ENCODE data around the gene SLC22A5.
"Not testable (repeated sequence)": the region's sequence is repeated elsewhere in the genome, so short reads cannot be mapped to it uniquely, and the experiment has no call there.

SLC22A5 gene

GRCh38 chr5:132414634-132415378 is 45.3 kb downstream of the SLC22A5 start:
- H3K36me3 ChIP-seq (ENCODE audit: control insufficient read depth in 1 of 2, insufficient read depth in 2 of 2, low read depth in 1 of 2, low read length in 2 of 2) = no peaks in the 10 kb centered on the region
- H3K4ac ChIP-seq (ENCODE audit: low read depth in 1 of 2, low read length in 2 of 2) = no peak overlapping the region
- H2BK12ac ChIP-seq (ENCODE audit: low read length in 2 of 2) = no peak overlapping the region
- DNase-seq = peak; percentile 62
- H3K4me1 ChIP-seq (ENCODE audit: control insufficient read depth, insufficient read depth, low read depth, low read length) = peaks cover 20% of the 10 kb centered on the region
- H4K8ac ChIP-seq (ENCODE audit: low read length) = no peak overlapping the region
- peak overlapping the region; percentile 9 for H2BK5ac ChIP-seq (ENCODE audit: low read depth, low read length, poor library complexity, severe bottlenecking)
- H3K27ac ChIP-seq (ENCODE audit: low read length, poor library complexity, severe bottlenecking) = peak overlapping the region; percentile 87
- no peak overlapping the region for H3K4me2 ChIP-seq (ENCODE audit: low read length, poor library complexity, severe bottlenecking)
- no peak overlapping the region for H2BK120ac ChIP-seq (ENCODE audit: low read depth, low read length)
- H2AK5ac ChIP-seq (ENCODE audit: low read length, severe bottlenecking) = no peak overlapping the region
- H2AFZ ChIP-seq (ENCODE audit: low read depth, low read length) = no peak overlapping the region
- peak overlapping the region in 1 of 2 experiments; percentile 54 for H3K4me3 ChIP-seq (ENCODE audit: insufficient read depth in 1 of 2, low read depth in 1 of 2, low read length in 2 of 2)
- H3K18ac ChIP-seq (ENCODE audit: low read depth in 1 of 2, low read length in 2 of 2) = no peak overlapping the region
- no peaks in the 10 kb centered on the region for H3K27me3 ChIP-seq (ENCODE audit: control insufficient read depth in 1 of 2, insufficient read depth in 1 of 2, low read length in 2 of 2)
- no peak overlapping the region for H4K91ac ChIP-seq (ENCODE audit: low read length)
- H3K14ac ChIP-seq (ENCODE audit: low read length in 2 of 2) = no peak overlapping the region
- peak overlapping the region; percentile 96 for H3K9ac ChIP-seq (ENCODE audit: low read length)
- no peaks in the 10 kb centered on the region for H3K9me3 ChIP-seq (ENCODE audit: control insufficient read depth, low read length)
- peaks cover 7% of the 10 kb centered on the region for H3K79me1 ChIP-seq (replicated peaks; ENCODE audit: low read length, poor library complexity, severe bottlenecking)
- H3K23ac ChIP-seq (ENCODE audit: low read length in 2 of 2) = no peak overlapping the region
- no peak overlapping the region for H2BK15ac ChIP-seq (ENCODE audit: low read depth, poor library complexity, severe bottlenecking)
- WGBS = 58% methylated on average over 2 of the region's 5 CpGs

- H3K14ac ChIP-seq (ENCODE audit: low read length in 2 of 2); H3K79me1 ChIP-seq (replicated peaks; ENCODE audit: low read length, poor library complexity, severe bottlenecking); H3K27me3 ChIP-seq (ENCODE audit: control insufficient read depth in 1 of 2, insufficient read depth in 1 of 2, low read length in 2 of 2); H2AFZ ChIP-seq (ENCODE audit: low read depth, low read length); H4K8ac ChIP-seq (ENCODE audit: low read length); H2BK120ac ChIP-seq (ENCODE audit: low read depth, low read length); H3K4me2 ChIP-seq (ENCODE audit: low read length, poor library complexity, severe bottlenecking); H3K36me3 ChIP-seq (ENCODE audit: control insufficient read depth in 1 of 2, insufficient read depth in 2 of 2, low read depth in 1 of 2, low read length in 2 of 2); H4K91ac ChIP-seq (ENCODE audit: low read length); H2BK5ac ChIP-seq (ENCODE audit: low read depth, low read length, poor library complexity, severe bottlenecking); H3K18ac ChIP-seq (ENCODE audit: low read depth in 1 of 2, low read length in 2 of 2); H3K23ac ChIP-seq (ENCODE audit: low read length in 2 of 2); H3K27ac ChIP-seq (ENCODE audit: low read length, poor library complexity, severe bottlenecking); DNase-seq; H2BK12ac ChIP-seq (ENCODE audit: low read length in 2 of 2); H2BK15ac ChIP-seq (ENCODE audit: low read depth, poor library complexity, severe bottlenecking); H3K9me3 ChIP-seq (ENCODE audit: control insufficient read depth, low read length); H3K4ac ChIP-seq (ENCODE audit: low read depth in 1 of 2, low read length in 2 of 2): not testable (repeated sequence)
- H3K4me1 ChIP-seq (ENCODE audit: control insufficient read depth, insufficient read depth, low read depth, low read length) = peaks cover 20% of the 10 kb centered on the region
- peak overlapping the region; percentile 87 for H2AK5ac ChIP-seq (ENCODE audit: low read length, severe bottlenecking)
- 91% methylated on average over 7 of the region's 7 CpGs for WGBS
- peak overlapping the region; percentile 96 for H3K9ac ChIP-seq (ENCODE audit: low read length)
- peak overlapping the region in 1 of 2 experiments; percentile 54 for H3K4me3 ChIP-seq (ENCODE audit: insufficient read depth in 1 of 2, low read depth in 1 of 2, low read length in 2 of 2)
These were observed 46.0 kb downstream of the SLC22A5 start for GRCh38 chr5:132415516-132415915.

GRCh38 chr5:132416306-132417009 is 46.9 kb downstream of the SLC22A5 start:
- Histone ChIP-seq H2BK15ac (ENCODE audit: low read depth, poor library complexity, severe bottlenecking) (no peak overlapping the region), H3K36me3 (ENCODE audit: control insufficient read depth in 1 of 2, insufficient read depth in 2 of 2, low read depth in 1 of 2, low read length in 2 of 2) (peaks cover 0 to 13% of the 10 kb centered on the region in 2 experiments), H3K27ac (ENCODE audit: low read length, poor library complexity, severe bottlenecking) (no peak overlapping the region), H3K23ac (ENCODE audit: low read length in 2 of 2) (no peak overlapping the region), H4K8ac (ENCODE audit: low read length) (no peak overlapping the region), H2BK5ac (ENCODE audit: low read depth, low read length, poor library complexity, severe bottlenecking) (no peak overlapping the region), H3K4me1 (ENCODE audit: control insufficient read depth, insufficient read depth, low read depth, low read length) (peaks cover 18% of the 10 kb centered on the region), H3K18ac (ENCODE audit: low read depth in 1 of 2, low read length in 2 of 2) (no peak overlapping the region), H4K91ac (ENCODE audit: low read length) (no peak overlapping the region), H2AK5ac (ENCODE audit: low read length, severe bottlenecking) (no peak overlapping the region), H2BK120ac (ENCODE audit: low read depth, low read length) (no peak overlapping the region), H3K27me3 (ENCODE audit: control insufficient read depth in 1 of 2, insufficient read depth in 1 of 2, low read length in 2 of 2) (no peaks in the 10 kb centered on the region), H3K4me3 (ENCODE audit: insufficient read depth in 1 of 2, low read depth in 1 of 2, low read length in 2 of 2) (no peak overlapping the region), H2BK12ac (ENCODE audit: low read length in 2 of 2) (no peak overlapping the region), H3K4ac (ENCODE audit: low read depth in 1 of 2, low read length in 2 of 2) (no peak overlapping the region), H3K14ac (ENCODE audit: low read length in 2 of 2) (no peak overlapping the region), H3K9me3 (ENCODE audit: control insufficient read depth, low read length) (no peaks in the 10 kb centered on the region), H2AFZ (ENCODE audit: low read depth, low read length) (no peak overlapping the region), H3K79me1 (replicated peaks; ENCODE audit: low read length, poor library complexity, severe bottlenecking) (peaks cover 5% of the 10 kb centered on the region), H3K4me2 (ENCODE audit: low read length, poor library complexity, severe bottlenecking) (no peak overlapping the region), H3K9ac (ENCODE audit: low read length) (peak overlapping the region; percentile 52)
- no peak for DNase-seq
- WGBS = 98% methylated on average over 5 of the region's 6 CpGs

DNA sequence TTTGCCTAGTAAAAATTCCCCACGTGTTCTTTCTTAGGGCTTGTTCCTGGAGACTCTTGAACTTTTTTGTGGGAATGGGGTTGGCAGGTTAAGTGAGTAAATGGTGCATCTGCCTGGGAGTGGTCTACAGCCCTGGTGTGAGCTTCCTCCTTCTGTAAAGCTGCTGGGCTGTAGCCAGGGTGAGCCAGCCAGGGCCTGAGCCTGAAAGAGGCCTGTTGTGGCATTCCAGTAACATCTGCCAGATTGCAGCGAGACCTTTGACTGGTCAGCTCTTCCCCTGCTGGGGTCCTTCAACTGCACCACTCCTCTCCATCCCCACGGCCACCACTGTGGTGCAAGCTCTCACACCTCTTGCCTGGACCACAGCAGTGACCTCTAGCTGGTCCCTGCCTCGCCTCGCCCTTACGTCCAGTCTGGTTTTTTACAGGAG is 47.5 kb downstream of the SLC22A5 start:
- Histone ChIP-seq H3K4me3 (ENCODE audit: insufficient read depth in 1 of 2, low read depth in 1 of 2, low read length in 2 of 2) (no peak overlapping the region), H4K91ac (ENCODE audit: low read length) (peak overlapping the region; percentile 44), H3K9me3 (ENCODE audit: control insufficient read depth, low read length) (no peaks in the 10 kb centered on the region), H2BK12ac (ENCODE audit: low read length in 2 of 2) (peak overlapping the region; percentile 4 to 34), H3K79me1 (replicated peaks; ENCODE audit: low read length, poor library complexity, severe bottlenecking) (peaks cover 4% of the 10 kb centered on the region), H3K4me2 (ENCODE audit: low read length, poor library complexity, severe bottlenecking) (no peak overlapping the region), H3K27ac (ENCODE audit: low read length, poor library complexity, severe bottlenecking) (no peak overlapping the region), H3K9ac (ENCODE audit: low read length) (peak overlapping the region; percentile 52), H2AK5ac (ENCODE audit: low read length, severe bottlenecking) (peak overlapping the region; percentile 33), H3K23ac (ENCODE audit: low read length in 2 of 2) (no peak overlapping the region), H3K27me3 (ENCODE audit: control insufficient read depth in 1 of 2, insufficient read depth in 1 of 2, low read length in 2 of 2) (no peaks in the 10 kb centered on the region), H3K4me1 (ENCODE audit: control insufficient read depth, insufficient read depth, low read depth, low read length) (peaks cover 15% of the 10 kb centered on the region), H2BK15ac (ENCODE audit: low read depth, poor library complexity, severe bottlenecking) (peak overlapping the region; percentile 15), H4K8ac (ENCODE audit: low read length) (no peak overlapping the region), H2AFZ (ENCODE audit: low read depth, low read length) (no peak overlapping the region), H2BK120ac (ENCODE audit: low read depth, low read length) (no peak overlapping the region), H3K4ac (ENCODE audit: low read depth in 1 of 2, low read length in 2 of 2) (no peak overlapping the region), H2BK5ac (ENCODE audit: low read depth, low read length, poor library complexity, severe bottlenecking) (no peak overlapping the region), H3K36me3 (ENCODE audit: control insufficient read depth in 1 of 2, insufficient read depth in 2 of 2, low read depth in 1 of 2, low read length in 2 of 2) (peaks cover 0 to 15% of the 10 kb centered on the region in 2 experiments), H3K18ac (ENCODE audit: low read depth in 1 of 2, low read length in 2 of 2) (no peak overlapping the region), H3K14ac (ENCODE audit: low read length in 2 of 2) (no peak overlapping the region)
- no peak for DNase-seq
- whole genome bisulfite sequencing = 90% methylated on average over 6 of the region's 6 CpGs

All from mesenchymal stem cell (in vitro differentiated cells and primary cell).